Panc1 (cell line): ENCODE results near the gene C1orf159.

Source experiments
- CTCF ChIP-seq: fragments of 450-650 bp; IDR thresholded peaks from 2 replicates; pipeline ENCODE4 v1.5.1; 2017; ENCODE audit warnings: mild to moderate bottlenecking
- POLR2AphosphoS5 ChIP-seq: IDR thresholded peaks from 2 replicates; pipeline ENCODE4 v1.6.1; 2012; ENCODE audit warnings: mild to moderate bottlenecking, low read depth, low read length, moderate library complexity

- TF ChIP-seq POLR2AphosphoS5: no peak
- no peak for TF ChIP-seq CTCF
Measured at GRCh38 chr1:1062348-1063163, 53.3 kb downstream of the C1orf159 start.
